ENCODE data around the gene PLG.

- TF ChIP-seq CTCF (IDR thresholded peaks at IDR 0.05) (no peak), POLR2AphosphoS5 (IDR thresholded peaks at IDR 0.05) (no peak), POLR2A (IDR thresholded peaks at IDR 0.05) (no peak)
Observed at GRCh38 chr6:160730911-160731310, 28.9 kb downstream of the PLG start.

Data from prostate gland (tissue), 2 donors.